HAP-1 (cell line): ENCODE measurements around the gene CTLA4.
"Not testable (repeated sequence)": the region's sequence is repeated elsewhere in the genome, so short reads cannot be mapped to it uniquely, and the experiment has no call there.

Experiments used
- DNase-seq, 2 experiments: peaks; one replicate each; pipeline ENCODE4 v3.0.0-alpha.2; 2016 to 2020; ENCODE audit warnings: low spot score in 2 of 2
- H3K27me3 ChIP-seq: fragments of 250-450 bp; sonication (Bioruptor Pico); 2 replicates; pipeline ENCODE4 v1.5.1; 2020; ENCODE audit warnings: low read depth, mild to moderate bottlenecking, moderate library complexity
- H3K36me3 ChIP-seq: fragments of 250-450 bp; sonication (Bioruptor Pico); replicated peaks from 2 replicates; pipeline ENCODE4 v1.5.1; 2020; ENCODE audit warnings: mild to moderate bottlenecking
- H3K4me1 ChIP-seq: fragments of 250-450 bp; sonication (Bioruptor Pico); 2 replicates; pipeline ENCODE4 v1.5.1; 2020; ENCODE audit warnings: mild to moderate bottlenecking
- H3K4me3 ChIP-seq: fragments of 250-450 bp; sonication (Bioruptor Pico); 2 replicates; pipeline ENCODE4 v1.5.1; 2020; ENCODE audit warnings: mild to moderate bottlenecking, moderate library complexity
- H3K9me3 ChIP-seq: fragments of 250-450 bp; sonication (Bioruptor Pico); 2 replicates; pipeline ENCODE4 v1.5.1; 2020; ENCODE audit warnings: mild to moderate bottlenecking, moderate library complexity
- in situ Hi-C: fragments of 300-500 bp; cut with MboI; formaldehyde crosslinking; loops from 3 replicates; pipeline ENCODE4 v1.14.3; 2020; ENCODE audit warnings: low sequenced_read_pairs, inconsistent platforms, mixed read lengths

Gene CTLA4

DNA sequence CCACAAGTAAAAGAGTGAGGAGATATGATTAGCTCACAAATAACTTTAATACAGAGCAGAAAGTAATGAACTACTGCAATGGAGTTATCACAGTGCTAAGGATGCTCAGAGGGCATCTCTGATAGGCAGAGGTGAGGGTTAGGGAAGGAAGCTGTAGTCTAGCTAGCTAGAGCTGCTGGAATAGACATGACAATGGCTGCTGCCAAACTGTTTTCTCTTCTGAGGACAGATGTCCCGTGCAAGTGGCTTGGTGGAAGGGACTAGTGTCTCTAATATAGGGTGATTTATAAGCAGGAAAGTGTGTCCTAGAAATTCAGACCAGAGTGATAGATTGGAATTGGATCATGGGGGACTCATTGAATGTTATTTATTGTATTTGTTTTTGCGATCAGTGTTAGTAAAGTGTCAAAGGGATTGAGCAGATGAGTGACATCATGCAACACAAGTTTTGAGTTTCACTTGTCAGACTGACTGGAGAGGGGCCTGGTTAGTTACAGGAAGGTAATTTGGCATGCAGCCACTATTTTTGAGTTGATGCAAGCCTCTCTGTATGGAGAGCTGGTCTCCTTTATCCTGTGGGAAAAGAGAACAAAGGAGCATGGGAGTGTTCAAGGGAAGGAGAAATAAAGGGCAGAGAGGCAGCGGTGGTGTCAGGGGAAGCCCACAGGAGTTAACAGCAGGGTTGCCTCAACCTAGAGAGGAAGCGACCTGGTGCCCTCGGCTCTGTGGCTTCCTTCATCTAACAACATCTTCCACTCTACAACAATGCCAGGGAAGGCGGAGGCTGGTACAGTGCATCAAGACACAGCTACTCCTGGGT is 1.9 kb downstream of the CTLA4 start:
- no peaks in the 10 kb centered on the region for H3K36me3 ChIP-seq
- in situ Hi-C loops = no loop called here
- H3K27me3 ChIP-seq = no peaks in the 10 kb centered on the region
- no peaks in the 10 kb centered on the region for H3K9me3 ChIP-seq
- DNase-seq = no peak
- no peak overlapping the region for H3K4me3 ChIP-seq
- H3K4me1 ChIP-seq = no peaks in the 10 kb centered on the region

DNA sequence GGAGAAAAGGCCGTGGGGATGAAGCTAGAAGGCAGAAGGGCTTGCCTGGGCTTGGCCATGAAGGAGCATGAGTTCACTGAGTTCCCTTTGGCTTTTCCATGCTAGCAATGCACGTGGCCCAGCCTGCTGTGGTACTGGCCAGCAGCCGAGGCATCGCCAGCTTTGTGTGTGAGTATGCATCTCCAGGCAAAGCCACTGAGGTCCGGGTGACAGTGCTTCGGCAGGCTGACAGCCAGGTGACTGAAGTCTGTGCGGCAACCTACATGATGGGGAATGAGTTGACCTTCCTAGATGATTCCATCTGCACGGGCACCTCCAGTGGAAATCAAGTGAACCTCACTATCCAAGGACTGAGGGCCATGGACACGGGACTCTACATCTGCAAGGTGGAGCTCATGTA is 2.9 kb downstream of the CTLA4 start:
- H3K4me1 ChIP-seq = no peaks in the 10 kb centered on the region
- no peak overlapping the region for H3K4me3 ChIP-seq
- DNase-seq = no peak
- no peaks in the 10 kb centered on the region for H3K27me3 ChIP-seq
- H3K36me3 ChIP-seq = no peaks in the 10 kb centered on the region
- in situ Hi-C loops = no loop called here
- H3K9me3 ChIP-seq = no peaks in the 10 kb centered on the region

DNA sequence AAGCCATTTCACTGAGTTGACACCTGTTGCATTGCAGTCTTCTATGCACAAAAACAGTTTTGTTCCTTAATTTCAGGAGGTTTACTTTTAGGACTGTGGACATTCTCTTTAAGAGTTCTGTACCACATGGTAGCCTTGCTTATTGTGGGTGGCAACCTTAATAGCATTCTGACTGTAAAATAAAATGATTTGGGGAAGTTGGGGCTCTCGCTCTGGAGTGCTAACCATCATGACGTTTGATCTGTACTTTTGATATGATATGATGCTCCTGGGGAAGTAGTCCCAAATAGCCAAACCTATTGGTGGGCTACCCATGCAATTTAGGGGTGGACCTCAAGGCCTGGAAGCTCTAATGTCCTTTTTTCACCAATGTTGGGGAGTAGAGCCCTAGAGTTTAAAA is 3.4 kb downstream of the CTLA4 start:
- no peak for DNase-seq
- Histone ChIP-seq H3K27me3 (no peaks in the 10 kb centered on the region), H3K36me3 (no peaks in the 10 kb centered on the region), H3K9me3 (no peaks in the 10 kb centered on the region), H3K4me1 (no peaks in the 10 kb centered on the region), H3K4me3 (no peak overlapping the region)
- in situ Hi-C loops = no loop called here

DNA sequence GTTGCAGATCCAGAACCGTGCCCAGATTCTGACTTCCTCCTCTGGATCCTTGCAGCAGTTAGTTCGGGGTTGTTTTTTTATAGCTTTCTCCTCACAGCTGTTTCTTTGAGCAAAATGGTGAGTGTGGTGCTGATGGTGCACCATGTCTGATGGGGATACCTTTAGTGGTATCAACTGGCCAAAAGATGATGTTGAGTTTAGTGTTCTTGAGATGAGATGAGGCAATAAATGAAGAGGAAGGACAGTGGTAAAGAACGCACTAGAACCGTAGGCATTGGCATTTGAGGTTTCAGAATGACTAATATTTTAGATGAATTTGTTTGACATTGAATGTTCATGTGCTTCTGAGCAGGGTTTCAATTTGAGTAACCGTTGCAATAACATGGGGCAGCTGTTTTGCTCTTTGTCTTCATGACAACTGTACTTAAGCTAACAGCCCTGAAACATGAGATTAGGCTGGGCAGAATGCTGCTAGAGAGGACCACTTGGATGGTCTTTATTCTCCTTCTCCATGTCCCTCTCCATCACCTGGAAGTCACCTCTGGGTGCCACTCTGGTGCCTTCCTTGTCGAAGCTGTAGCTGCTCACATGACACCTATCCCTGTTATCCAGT is 3.9 kb downstream of the CTLA4 start:
- H3K4me3 ChIP-seq = no peak overlapping the region
- DNase-seq = no peak
- in situ Hi-C loops = no loop called here
- no peaks in the 10 kb centered on the region for H3K4me1 ChIP-seq
- H3K36me3 ChIP-seq = no peaks in the 10 kb centered on the region
- H3K9me3 ChIP-seq = no peaks in the 10 kb centered on the region
- no peaks in the 10 kb centered on the region for H3K27me3 ChIP-seq

DNA sequence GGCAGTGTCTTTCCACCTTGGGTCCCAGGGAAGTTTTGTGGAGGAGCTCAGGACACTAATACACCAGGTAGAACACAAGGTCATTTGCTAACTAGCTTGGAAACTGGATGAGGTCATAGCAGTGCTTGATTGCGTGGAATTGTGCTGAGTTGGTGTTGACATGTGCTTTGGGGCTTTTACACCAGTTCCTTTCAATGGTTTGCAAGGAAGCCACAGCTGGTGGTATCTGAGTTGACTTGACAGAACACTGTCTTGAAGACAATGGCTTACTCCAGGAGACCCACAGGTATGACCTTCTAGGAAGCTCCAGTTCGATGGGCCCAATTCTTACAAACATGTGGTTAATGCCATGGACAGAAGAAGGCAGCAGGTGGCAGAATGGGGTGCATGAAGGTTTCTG is 5.9 kb downstream of the CTLA4 start:
- Histone ChIP-seq H3K36me3 (no peaks in the 10 kb centered on the region), H3K4me3 (no peak overlapping the region), H3K4me1 (no peaks in the 10 kb centered on the region), H3K27me3 (no peaks in the 10 kb centered on the region; the same call in 1 of the 2 replicates), H3K9me3 (no peaks in the 10 kb centered on the region)
- in situ Hi-C loops = no loop called here
- DNase-seq = no peak

DNA sequence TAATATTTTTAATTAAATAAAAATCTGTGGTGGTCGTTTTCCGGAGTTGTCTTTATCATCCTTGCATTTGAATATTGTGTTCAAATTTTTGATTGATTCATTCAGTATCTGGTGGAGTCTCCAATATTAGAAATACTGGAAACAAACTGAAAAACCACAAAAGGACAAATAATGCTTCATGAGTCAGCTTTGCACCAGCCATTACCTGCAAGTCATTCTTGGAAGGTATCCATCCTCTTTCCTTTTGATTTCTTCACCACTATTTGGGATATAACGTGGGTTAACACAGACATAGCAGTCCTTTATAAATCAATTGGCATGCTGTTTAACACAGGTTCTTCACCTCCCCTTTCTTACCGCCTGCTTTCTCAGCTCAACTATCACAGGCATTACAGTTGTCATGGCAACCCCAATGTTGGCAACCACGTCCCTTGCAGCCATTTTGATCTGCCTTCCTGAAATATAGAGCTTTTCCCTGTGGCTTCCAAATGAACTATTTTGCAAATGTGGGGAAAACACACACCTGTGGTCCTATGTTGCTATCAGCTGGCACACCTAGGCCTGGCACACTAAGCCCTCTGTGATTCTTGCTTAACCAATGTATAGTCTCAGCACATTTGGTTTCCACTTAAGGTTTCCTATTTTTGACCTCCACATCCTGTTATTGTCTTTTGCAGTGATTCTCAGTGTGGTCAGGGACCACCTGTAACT is 6.5 kb downstream of the CTLA4 start:
- Histone ChIP-seq H3K9me3 (no peaks in the 10 kb centered on the region), H3K27me3 (peaks cover 2% of the 10 kb centered on the region; the same call in 1 of the 2 replicates), H3K4me1 (no peaks in the 10 kb centered on the region), H3K4me3 (no peak overlapping the region), H3K36me3 (no peaks in the 10 kb centered on the region)
- no peak for DNase-seq
- in situ Hi-C loops = no loop called here

DNA sequence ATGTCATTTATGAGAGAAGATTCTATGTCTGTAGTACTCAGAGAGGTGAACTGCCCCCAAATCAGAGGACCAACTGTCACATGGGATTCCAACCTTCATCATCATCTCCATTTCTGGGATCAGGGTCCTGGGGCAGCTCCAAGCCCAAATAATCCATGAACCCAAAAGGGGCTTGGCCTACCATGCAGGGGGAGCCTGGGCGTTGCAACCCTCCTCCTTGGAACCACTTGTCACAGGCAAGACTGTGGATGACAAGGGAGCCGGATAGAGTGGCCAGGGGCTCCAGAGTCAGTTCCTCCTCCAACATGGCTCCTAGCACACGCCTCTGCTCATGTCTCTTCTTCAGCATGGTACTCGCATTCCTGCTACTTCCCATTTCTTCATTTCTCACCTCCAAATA is 7.9 kb downstream of the CTLA4 start:
- in situ Hi-C loops = no loop called here
- Histone ChIP-seq H3K9me3 (no peaks in the 10 kb centered on the region), H3K4me3 (no peak overlapping the region), H3K36me3 (no peaks in the 10 kb centered on the region), H3K27me3 (peaks cover 2% of the 10 kb centered on the region; the same call in 1 of the 2 replicates), H3K4me1 (no peaks in the 10 kb centered on the region)
- no peak for DNase-seq

DNA sequence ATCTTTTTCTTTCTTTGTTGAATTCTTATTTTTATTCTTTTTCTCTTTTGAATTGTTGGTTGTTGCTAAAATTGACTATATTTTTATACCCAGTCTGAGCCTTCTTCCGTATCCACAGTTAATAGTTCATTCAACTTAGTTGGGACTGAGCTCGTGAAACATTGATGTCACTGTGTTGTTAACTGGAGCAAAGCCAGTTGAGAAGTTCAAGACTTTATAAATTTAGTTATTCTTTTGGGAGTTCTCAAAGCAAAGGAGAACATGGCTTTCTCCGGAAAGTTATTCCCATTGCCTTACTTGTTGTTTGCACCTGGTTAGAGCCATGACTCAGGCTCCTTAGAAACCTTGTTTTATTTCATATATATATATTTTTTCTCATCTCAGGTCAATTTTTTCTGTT is 8.8 kb downstream of the CTLA4 start:
- Histone ChIP-seq H3K36me3 (no peaks in the 10 kb centered on the region), H3K4me1 (no peaks in the 10 kb centered on the region), H3K4me3 (no peak overlapping the region), H3K27me3 (peaks cover 2% of the 10 kb centered on the region; the same call in 1 of the 2 replicates), H3K9me3 (no peaks in the 10 kb centered on the region)
- DNase-seq = no peak
- in situ Hi-C loops = no loop called here

DNA sequence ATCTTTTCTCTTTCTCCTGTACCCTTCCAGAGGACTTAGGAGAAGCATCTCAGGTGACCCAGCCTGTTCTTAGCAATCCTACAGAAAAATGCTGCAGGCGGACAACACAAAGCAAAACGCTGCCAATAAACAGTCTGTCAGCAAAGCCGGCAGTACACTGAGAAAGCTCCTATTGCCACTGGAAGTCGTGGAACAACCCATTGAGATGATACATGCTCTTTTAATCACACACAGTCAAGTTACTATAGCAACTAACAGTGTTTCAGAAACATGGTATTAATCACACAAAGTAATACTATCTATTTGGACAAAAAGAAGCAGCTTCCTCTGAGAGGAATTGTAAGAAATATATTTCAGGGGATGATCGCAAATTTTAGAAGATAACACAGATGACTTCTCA is 10.5 kb downstream of the CTLA4 start:
- Histone ChIP-seq H3K4me3 (no peak overlapping the region), H3K4me1 (no peaks in the 10 kb centered on the region), H3K9me3 (no peaks in the 10 kb centered on the region), H3K27me3 (peaks cover 2% of the 10 kb centered on the region; the same call in 1 of the 2 replicates), H3K36me3 (no peaks in the 10 kb centered on the region)
- DNase-seq = no peak
- in situ Hi-C loops = no loop called here

DNA sequence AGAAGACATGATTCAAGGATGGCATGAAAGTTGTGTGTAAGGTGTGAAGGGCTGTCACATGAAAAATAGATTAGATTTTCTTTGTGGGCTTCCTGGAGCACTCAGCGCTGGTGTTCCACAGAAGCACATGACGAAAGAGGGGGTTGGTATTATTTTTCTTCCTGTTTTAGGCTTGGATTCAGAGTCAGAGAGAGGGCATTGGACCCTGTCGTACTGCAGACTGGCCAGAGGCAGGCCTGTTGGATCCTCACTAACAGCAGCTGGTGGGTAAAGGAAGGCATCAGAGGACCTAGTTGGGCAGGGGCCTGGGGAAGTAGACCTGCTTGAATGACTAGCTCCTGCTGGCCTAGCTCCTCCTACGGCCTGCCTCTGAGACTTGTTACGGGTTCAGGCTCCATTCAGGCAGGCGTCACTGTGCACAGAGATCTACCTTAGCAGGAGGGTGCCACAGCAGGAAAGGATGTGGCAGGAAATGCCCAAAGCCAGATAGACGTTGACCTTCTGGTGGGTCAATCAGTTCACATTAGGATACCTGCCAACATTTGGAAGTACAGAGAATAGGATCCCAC is 13.1 kb downstream of the CTLA4 start:
- DNase-seq = no peak
- in situ Hi-C loops = no loop called here
- no peaks in the 10 kb centered on the region for H3K36me3 ChIP-seq
- no peak overlapping the region for H3K4me3 ChIP-seq
- H3K27me3 ChIP-seq = peaks cover 2% of the 10 kb centered on the region; the same call in 1 of the 2 replicates
- H3K4me1 ChIP-seq = no peaks in the 10 kb centered on the region
- no peaks in the 10 kb centered on the region for H3K9me3 ChIP-seq

DNA sequence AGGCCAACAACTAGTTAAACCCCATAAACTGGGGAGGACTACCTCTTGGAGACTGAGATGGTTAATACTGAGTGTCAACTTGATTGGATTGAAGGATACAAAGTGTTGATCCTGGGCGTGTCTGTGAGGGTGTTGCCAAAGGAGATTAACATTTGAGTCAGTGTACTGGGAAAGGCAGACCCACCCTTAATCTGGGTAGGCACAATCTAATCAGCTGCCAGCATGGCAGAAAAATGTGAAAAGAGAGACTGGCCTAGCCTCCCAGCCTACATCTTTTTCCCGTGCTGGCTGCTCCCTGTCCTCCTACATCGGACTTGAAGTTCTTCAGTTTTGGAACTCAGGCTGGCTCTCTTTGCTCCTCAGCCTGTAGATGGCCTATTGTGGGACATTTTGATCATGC is 13.6 kb downstream of the CTLA4 start:
- in situ Hi-C loops, H3K4me3 ChIP-seq, DNase-seq, H3K4me1 ChIP-seq, H3K27me3 ChIP-seq, H3K9me3 ChIP-seq, H3K36me3 ChIP-seq: not testable (repeated sequence)

DNA sequence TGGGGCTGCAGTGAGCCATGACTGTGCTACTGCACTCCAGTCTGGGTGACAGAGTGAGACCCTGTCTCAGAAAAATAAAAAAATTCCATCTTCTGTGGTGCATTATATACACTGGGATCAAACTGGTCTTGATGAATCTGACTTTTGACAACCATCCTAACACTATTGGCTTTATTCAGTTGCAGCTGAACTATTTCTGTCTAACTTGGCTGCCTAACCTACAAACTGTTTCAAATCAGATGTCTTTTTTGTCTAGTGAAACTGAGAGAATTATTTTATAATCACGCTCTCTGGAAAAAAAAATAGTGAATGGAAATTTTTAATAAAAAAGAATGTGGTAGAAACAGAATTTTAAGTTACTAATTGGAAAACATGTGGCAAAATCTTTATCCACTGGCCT is 15.0 kb downstream of the CTLA4 start:
- peaks cover 2% of the 10 kb centered on the region; the same call in 1 of the 2 replicates for H3K27me3 ChIP-seq
- H3K4me3 ChIP-seq = no peak overlapping the region
- no peaks in the 10 kb centered on the region for H3K9me3 ChIP-seq
- DNase-seq = no peak
- no peaks in the 10 kb centered on the region for H3K36me3 ChIP-seq
- in situ Hi-C loops = no loop called here
- H3K4me1 ChIP-seq = no peaks in the 10 kb centered on the region

DNA sequence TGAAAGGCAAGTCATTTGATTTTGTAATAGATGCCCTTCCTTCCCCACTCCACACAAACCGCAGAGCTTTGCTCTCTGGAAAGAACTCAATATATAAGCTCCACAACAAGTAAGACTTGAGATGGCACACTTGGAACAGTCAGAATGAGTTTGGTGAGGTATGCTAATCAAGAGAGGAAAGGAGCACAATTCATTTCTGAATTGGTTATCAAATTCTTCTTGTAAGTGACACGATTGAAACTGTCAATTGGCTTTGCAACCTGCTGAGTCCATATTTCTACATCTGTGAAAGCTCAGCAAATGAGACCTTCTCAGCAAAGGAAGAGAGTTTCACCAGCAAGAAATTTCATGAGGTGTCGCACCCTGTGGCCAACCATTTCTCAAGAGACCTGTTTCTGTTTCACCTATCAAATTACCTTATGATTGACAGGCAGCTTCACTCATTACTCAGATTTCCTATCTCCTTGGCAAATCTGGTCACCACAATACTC is 19.1 kb downstream of the CTLA4 start:
- in situ Hi-C loops = no loop called here
- no peak for DNase-seq
- H3K9me3 ChIP-seq = no peaks in the 10 kb centered on the region
- no peaks in the 10 kb centered on the region for H3K27me3 ChIP-seq
- H3K4me3 ChIP-seq = no peak overlapping the region
- H3K36me3 ChIP-seq = no peaks in the 10 kb centered on the region
- H3K4me1 ChIP-seq = no peaks in the 10 kb centered on the region

DNA sequence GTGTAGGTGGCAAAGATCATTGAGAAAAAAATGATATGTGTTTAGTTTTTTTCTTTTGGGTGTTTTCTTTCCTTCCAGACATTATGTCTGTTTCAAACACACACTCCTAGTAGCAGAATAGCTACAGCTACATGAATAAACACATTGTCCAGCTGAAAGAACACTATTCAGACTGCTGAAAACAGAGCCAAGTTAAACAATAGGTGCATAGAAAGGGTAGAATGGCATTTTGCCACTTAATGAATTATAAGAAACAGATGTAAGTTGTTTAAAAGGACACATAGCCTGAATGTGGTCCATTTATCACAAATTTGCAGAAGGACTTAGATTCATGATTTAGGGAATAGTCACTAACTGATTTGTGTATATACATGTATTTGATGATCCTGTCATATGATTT is 20.1 kb downstream of the CTLA4 start:
- in situ Hi-C loops = no loop called here
- H3K4me1 ChIP-seq = no peaks in the 10 kb centered on the region
- H3K36me3 ChIP-seq = no peaks in the 10 kb centered on the region

More for the DNA sequence above, 20.1 kb downstream of the CTLA4 start:
- Histone ChIP-seq H3K4me3 (no peak overlapping the region), H3K27me3 (no peaks in the 10 kb centered on the region), H3K9me3 (no peaks in the 10 kb centered on the region)
- DNase-seq = no peak
